Fibroblast of lung (primary cell): ENCODE results near the gene CHP2.

Experiments used
- CTCF ChIP-seq, 2 donors: IDR thresholded peaks in 1 of 2; conservative IDR thresholded peaks in 1 of 2; 1 replicate in 1 of 2; 2 replicates in 1 of 2; pipeline ENCODE4 v1.5.1; 2011 to 2012; ENCODE audit warnings: low read length in 2 of 2, control low read depth in 1 of 2, inconsistent platforms in 1 of 2, low read depth in 1 of 2, mild to moderate bottlenecking in 1 of 2
- EZH2 ChIP-seq: IDR thresholded peaks from 2 replicates; pipeline ENCODE4 v1.5.1; 2012; ENCODE audit warnings: low read length, control low read depth, mild to moderate bottlenecking; ENCODE audit errors: missing control alignments

- TF ChIP-seq CTCF (conservative IDR thresholded peaks at IDR 0.05 in 1 of 2, IDR thresholded peaks at IDR 0.05 in 1 of 2; ENCODE audit: low read depth in 1 of 2, low read length in 2 of 2) = no peak
- no peak for TF ChIP-seq EZH2
Measured at GRCh38 chr16:23807028-23807427, 52.2 kb downstream of the CHP2 start.
